CD4-positive, alpha-beta T cell treated with Interferon gamma for 1 hour (primary cell): ENCODE results near the gene MKLN1.

Source experiments
- DNase-seq: peaks from one replicate; pipeline ENCODE4 v3.0.0-alpha.2; 2020

Gene MKLN1

DNA sequence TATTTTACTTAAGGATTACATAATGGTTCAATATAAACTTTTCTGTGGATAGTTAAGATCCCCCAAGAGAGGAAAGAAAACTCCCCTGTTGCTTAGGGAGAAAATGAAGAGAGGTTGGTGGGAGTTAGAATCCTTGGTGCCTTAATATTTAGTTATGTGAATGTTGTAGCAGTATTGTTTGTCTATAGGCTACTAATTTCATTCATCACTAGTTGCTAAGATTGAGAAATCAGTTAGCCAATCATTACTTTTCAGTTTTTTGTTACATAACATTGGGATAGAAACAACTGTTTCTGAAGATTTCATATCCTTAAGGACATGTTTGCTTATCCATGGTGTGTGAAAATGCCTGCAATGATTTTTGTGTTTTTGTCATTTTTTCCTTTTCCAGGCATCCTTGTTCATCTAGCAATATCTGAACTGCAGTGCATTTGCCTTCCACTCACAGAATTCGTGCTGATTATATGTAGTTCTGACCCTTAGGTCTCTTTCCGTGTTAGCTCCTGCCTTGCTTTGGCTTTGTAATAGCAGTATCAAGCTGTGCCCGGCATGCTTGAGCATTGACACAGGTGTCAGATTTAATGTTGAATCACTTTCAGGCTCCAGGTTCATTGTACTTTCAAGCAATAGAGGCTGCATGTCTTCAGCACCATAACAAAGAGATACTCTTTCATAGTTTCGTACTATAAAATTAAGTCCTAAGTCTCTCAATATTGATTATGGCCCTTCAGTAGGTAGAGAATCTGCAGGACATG lies 143.8 kb downstream of the MKLN1 start:
- no peak for DNase-seq

DNA sequence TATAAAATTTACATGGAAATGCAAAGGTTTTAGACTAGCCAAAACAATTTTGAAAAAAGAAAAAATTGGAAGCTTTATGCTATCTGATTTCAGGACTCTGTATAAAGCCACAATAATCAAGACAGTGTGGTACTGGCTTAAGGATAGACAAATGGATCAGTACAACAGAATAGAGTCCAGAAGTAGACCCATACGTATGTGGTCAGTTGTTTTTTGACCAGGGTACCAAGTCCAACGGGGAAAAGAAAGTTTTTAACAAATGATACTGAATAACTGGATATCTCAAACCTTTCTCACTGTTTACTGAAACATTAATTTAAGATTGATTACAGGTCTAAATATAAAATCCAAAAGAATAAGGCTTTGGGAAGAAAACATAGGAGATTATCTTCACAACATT lies 149.1 kb downstream of the MKLN1 start:
- DNase-seq = no peak

DNA sequence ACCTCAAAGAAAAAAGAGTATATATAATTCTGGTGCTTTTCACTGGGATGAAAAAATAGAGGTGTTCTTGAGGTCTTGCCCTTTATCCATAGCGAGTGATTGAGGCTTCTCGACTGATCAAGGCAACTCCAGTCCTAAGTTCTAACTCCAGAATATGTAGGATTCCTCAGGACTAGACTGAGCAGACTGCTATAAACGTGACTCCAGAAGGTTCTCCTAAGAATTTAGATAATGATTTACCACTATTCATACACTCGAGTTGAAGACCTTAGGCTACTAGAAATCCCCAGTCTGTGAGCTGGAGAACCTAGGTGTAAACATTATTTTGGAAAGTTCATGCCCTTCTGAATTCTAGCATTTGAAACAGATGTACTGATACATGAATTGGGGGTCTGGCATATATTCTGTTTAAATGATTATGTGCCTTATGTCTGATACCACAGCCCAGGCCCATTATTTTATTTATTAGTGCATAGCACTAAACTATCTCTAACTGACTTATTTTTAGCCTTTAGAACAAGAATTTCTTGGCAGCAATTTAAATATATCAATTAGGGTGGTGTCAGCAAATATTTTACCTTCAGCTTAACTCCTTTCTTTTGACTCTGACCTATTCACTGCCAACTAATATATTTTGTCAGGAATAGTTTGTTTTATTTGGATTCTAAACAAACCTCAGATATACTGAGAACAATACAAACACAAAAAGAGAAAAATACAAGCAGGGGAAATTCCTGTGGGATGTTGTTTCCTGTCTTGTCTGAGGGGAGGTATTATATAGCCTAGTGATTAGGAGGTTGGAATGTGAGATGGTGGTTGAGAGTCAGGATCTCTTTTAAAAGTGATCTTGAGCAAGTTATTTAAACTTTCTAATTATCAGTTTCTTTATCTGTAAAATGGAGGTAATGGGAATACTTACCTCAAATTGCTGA lies 153.0 kb downstream of the MKLN1 start:
- no peak for DNase-seq

DNA sequence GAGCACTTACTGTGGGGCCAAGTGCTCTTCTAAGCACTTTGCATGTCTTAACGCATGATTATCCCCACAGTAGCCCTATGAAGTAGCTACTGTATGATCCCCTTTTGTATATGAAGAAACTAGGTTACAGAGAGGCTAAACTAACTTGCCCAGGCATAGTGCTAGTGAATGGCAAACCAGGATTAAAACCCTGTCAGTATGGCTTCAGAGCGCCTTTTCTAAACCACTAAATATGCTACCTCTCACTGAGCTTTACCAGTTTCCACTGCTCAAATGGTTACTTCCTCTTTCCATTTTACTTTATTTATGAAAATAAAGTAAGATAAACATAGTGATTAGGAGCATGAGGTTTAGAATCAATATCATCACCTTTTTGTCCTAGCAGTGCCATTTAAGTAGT lies 155.1 kb downstream of the MKLN1 start:
- DNase-seq = no peak

DNA sequence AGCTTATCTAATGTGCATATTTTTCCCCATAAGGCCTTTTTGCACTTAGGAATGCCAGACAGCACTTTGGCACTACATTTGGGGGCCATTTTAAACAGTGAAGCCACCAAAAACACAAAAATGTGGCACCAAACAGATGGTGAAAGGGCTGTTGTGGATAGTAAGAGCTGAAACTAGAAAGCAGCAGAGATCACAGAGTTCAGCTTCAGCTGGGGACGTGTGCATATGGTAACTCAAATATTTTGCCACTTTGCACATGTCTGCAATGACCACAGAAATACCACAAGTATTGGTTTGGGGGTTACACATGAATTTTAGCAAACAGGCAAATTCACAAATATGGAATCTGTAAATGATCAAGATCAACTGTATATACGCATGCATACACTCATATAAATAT lies 155.9 kb downstream of the MKLN1 start:
- no peak for DNase-seq

DNA sequence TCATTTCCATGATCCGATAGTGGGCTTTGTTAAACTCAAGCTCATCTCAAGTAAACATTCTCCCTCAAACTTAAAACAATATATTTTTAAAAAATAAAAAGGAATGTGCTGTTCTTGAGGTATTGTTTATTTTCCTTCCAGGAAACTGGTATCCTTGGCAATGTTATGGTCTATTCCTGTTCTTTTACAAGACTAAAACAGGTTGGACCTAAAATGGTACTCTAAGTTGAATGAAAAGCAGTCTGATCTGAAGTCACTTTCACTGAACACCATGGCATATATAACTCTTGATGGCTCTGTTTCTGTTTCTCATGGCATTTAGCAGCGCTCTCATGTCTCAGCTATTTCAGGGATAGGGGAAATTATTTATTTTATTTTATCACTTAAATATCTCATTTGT lies 158.7 kb downstream of the MKLN1 start:
- no peak for DNase-seq

DNA sequence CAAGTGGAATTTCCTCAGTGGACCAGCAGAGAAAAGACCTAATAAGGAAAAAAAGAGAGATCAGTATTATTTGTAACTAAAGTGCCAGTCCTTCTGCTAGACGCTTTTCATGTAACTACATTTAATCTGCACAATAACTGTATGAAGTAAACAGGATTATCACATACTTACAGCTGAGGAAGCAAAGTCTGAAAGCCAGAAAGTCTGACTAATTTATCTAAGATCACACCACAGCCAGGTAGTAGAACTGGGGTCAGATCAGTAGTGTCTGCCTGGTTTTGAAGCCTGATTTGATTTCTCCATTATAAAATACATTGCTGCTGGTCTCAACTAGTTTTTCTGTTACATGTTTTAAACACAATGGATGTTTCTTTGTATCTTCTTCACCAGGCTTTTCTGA lies 159.5 kb downstream of the MKLN1 start:
- no peak for DNase-seq

DNA sequence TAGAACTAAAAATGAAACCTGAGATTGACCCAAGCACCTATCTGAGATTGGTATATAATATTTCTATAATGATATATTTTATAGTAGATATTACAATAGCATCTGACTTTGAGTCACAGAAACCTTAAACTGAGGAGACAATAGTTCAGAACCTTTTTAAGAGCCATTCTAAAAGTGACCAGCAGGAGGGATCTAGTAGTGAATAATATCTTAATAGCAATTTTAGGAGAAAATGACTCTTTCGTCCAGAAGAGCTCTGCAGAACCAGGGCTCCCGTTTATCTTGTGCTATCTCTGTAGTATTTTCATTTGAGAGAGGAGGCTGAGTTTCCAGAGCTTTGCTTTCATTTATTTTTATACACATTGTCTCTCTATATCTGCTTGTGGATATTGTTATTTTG lies 160.7 kb downstream of the MKLN1 start:
- DNase-seq = no peak

DNA sequence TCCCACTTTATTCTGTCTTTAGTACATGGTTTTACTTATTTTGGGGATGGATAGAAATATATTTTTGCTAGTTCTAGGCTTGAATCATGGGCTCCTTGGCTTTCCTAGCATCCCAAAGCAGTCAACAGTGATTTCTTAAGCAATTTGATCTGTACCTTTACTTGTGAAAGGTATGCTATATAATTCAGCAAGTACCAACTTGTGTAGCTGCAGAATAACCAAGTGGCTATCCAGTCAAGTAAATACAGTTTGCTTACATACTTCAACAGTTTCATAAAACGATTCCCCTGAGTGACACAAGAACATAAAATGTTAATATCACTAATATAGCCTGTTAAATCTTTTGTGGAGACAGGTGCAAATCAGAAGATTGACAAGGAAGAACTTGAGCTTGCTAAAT lies 161.5 kb downstream of the MKLN1 start:
- DNase-seq = no peak

DNA sequence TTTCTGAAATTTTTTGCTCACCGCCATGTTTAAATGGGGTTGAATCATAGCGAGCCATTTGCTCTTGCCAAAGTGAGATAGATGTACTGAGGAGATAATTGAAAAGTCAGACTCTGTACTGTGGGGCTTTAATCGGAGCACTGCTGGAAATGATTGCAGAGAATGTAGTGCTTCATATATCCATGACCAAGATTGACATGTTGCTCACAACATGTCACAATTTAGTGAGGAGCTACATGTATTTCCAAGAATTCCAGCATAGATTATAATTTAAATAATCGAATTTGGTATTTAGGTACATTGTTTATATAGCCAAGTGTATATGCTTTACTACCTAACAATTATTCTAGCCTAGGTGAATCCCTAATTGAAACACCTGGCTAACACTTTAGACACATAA lies 162.2 kb downstream of the MKLN1 start:
- DNase-seq = no peak

DNA sequence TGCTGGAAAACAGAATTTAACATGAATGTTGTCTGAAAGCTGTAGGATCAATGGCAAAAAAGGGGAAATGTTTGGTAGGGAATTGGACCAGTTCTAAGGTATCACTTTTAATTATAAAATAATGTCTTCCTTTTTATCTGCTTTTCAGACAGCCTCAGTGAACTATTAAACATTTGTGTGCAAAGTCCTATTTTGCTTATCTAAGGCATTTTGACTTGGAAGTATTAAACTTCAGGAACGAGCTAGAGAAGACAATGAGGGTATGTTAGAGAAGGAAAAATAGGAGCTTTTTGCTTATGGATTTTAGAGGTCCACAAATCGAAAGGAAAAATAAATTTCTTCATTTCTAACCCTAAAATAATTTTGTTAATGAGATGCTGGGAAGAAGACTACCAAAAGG lies 165.4 kb downstream of the MKLN1 start:
- no peak for DNase-seq

DNA sequence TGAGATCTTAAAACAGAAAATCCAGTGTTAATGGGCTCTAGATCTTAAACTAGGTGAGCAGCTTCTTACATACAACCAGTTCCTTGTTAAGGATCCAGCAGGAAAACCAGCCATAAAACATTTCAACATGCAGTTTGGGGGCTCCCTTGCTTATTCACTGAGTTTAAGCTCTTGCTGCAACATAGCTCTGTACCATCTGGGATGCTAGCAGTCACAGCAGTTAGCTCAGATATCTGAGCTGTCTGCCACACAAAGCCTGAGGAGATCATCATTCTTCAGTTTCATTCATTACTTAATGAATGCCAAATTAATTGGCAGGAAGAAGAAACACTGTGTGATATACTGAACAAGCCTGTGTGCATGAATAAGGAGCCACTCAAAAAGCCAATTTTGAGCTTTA lies 165.9 kb downstream of the MKLN1 start:
- DNase-seq = no peak

DNA sequence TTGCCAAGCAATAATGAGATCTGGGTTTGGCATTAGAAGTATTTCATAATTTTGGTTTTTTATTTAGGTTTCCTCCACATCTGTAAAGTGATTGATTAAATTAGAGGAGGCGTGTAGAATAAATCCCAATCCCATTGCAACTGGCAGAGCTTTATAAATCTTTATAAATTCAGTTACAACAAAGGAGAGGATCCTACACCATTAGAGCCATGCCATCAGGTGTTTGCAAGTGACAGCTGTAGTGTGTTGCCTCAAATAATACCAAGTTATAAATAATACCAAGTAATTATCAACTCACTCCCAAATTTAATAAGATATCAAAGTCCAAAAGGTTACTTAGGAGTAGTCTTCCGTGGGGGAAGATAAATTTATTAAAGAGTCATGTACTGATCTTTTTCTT lies 166.5 kb downstream of the MKLN1 start:
- no peak for DNase-seq

DNA sequence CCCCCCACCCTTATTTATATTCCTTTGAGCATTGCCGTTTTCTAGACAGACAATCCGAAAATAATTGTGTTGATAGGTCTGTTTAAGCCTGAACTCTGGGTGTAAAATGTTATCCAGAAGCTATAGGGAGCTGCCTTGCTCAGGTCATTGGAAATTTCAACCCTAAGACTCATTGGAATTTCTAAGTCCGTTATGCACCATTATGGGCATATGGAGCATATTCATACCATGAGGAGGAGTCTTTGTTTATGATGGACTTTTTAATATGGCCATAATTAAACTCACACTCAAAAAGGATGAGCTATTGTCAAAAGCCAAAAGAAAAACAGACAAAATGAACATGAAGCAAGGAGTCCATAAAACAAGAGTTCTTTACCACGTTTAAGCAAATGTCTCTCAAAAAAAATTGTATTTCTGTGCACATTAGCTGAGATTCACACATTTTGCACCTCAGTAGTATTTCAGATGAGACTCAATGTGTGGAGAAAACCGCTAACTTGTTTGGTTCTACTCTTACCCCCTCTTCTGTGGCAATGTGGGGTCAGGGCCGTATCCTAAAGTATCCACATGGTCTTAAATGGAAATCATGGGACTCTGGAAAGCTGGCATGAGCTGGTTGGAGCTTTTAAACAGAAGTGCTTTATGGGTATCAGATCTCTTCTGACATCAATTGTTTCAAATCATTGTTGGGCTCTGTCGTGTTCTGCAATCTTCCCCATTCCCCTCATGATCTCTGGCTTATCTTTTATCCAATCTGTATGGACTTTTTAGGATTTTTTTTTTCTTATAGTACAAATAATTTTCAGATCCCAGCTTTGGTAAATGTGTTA lies 168.2 kb downstream of the MKLN1 start:
- no peak for DNase-seq

DNA sequence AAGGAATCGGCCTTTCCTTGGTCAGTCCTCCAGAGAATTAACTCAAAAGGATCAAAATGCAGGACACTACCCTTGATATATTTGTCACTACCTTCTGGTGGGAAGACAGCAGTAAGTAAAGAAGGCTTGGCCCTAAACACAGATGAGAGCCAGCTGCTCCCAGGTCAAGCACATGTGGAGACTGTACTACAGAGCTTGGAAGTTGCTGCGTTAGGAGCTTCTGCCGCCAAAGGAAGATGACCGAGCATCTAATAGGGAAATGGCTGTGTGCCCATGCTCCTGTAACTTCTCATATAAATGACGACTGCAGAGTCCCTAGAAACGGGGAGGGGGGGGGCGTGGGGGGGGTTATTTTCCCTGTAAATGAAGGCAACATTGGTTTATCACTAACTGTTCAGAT lies 169.8 kb downstream of the MKLN1 start:
- DNase-seq = no peak

DNA sequence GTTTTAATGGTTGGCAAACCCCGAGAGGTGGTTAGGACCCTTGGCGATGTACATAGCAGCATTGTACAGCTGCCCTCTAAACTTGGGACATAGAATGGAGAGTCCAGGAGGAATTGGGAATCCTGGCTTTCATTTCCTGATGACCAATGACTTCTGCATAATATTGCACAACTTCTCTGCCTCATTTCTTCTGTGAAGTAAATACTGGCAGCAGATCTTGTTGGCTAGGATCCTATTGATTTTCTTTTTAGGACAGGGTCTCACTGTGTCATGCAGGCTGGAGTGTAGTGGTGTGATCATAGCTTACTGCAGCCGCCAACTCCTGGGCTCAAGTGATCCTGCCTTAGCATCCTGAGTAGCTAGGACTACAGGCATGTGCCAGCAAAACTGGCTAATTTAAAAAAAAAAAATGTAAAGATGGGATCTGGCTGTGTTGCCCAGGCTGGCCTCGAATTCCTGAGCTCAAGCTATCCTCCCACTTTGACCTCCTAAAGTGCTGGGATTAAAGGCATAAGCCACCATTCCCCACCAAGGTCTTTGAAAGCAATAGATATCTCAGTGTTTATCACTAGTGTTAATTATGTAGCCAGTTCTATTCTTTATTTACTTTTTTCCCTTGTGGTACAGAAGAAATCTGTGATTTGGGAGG lies 170.7 kb downstream of the MKLN1 start:
- DNase-seq = no peak

DNA sequence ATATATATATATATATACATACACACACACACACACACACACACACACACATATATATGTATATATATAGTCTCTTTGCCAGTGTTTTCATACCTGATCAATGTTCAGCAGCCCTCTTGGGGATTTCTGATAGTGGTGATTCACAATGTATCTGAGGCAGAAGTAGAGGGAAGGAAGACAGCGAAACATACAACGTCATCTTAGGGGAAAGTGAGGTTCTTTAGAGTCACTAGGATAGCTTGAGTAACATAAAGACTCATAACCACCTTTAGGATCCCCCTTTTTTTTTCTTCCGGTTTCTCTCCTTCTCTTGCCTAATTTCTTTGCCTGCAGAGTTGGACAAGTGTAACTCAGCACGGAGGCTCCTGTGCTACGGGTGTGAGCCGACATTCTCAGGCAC lies 172.1 kb downstream of the MKLN1 start:
- DNase-seq = no peak

DNA sequence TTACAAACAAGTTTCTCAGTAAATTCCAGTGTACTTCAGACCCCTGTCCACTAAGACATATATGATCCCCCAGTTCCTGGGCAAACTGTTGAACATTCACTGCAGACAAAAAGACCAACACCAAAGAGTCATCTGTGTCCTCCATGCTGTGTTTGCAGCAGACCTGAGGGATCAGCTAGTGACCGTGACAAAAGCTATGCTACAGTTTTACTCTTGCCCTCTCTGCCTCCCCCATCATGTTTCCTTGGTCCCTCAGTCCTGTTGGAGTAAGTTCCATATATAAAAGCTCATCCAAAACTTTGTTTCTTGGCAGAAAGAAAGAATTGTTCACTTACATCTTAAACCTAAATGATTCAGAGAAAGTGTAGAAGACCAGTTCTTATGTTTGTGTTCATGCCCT lies 172.7 kb downstream of the MKLN1 start:
- no peak for DNase-seq

DNA sequence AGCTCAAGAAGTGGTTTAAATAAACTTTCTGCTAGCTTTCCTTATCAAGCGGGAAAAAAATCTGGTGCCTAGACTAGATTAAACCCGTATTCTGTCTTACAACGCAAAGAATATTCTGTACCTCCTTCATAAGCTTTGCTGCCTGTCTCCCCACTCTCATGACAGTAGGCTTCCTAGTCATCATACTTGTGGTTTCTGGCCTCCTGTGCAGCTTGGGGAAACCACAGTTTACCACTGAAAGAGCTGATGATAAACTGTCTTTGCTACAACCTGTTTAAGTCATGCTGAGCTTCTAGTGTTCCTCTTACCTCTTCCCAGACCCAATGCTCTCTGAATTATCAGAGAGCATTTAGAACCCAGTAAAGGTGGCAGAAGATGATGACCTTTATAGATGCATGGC lies 173.7 kb downstream of the MKLN1 start:
- peak; percentile 14 for DNase-seq

DNA sequence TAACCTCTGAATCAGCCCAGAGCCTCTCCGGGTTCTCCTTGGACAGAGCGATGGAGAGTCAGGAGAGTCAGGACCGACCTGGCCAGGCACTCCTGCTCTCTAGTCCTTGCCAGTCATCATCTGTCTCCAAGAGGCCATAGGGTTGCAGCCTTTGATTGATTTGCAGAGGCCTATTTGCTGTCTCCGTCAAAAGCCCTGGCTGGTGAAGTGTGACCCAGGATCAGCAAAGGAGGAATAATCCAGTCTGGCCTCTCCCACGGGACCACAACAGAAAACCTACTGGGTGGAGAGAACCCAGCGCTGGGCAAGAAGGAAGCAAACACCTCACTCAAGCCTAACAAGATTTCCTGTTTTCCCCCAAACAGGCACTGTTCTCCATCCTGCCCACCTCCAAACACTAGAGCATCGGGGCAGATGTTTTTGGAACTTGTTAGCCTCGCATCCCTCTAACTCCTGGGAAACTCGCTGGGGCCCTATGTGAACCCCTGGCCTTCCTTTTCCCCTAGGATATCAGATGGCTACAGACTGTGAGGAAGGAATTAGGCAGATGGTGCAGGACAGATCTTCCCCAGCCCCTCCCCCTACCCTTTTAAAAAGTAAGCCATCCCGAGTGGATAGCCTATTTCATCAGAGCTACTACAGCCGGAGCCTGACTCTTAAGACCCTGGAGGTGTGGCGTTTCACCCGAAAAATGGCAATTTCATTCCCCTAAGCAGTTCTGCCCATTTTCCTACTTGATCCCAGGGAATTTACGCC lies 174.4 kb downstream of the MKLN1 start:
- DNase-seq = no peak

DNA sequence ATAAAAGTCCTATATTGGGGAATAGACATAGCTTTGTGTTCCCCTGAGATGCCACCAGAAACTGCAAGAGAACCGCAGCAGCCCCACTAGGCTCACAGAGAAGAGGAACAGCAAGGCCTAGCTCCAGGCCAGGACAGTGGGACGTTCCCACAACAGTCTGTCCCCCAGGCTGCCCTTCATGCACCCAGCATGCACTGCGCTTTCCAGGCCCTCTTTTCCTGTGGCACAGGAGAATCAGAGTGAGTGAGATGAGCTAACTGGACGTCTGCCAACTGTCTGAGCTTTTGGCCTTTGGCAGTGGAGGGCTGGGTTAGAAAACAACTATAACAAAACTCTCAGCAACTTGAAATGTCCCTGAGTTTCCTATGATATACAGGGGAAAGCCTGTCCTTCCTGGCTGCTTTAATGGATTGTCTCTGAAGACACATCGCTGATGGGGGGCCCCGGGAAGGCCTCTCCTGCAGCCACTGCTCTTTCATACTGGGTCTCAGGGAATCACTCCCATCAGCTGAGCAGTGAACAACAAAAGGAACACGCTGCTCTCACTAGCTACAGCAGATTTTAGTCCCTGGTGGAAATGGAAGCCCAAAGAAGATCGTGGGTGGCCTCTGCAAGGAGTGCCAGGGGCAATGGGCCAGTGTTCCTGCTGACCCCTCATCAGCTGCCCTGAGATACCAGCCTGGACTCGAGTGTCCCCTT lies 175.3 kb downstream of the MKLN1 start:
- DNase-seq = no peak

DNA sequence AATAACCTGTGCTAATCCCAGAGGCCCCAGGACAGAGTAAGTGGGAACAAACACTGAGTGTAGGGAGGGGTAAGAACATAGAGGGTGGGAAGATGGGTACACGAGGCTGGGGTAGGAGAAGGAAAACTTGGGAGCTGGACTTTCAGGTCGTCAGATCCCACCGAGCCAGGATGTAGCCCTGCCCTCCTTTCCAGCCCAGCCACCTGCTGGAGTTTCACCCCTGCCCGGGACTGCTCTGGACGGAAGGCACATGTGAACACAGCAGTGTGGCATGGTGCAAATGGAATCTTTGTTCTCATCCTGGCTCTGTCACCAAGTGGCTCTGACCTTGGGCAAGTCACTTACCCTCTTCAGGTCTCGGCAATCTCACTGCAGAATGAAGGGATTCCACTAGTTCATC lies 176.0 kb downstream of the MKLN1 start:
- no peak for DNase-seq
